BLaER1 treated with 17β-estradiol and CSF1 and Interleukin-3, amounts not matched to agents 10 nM and 100 nM (cell line): ENCODE measurements around the gene SP6.

Experiments
- H3K27ac ChIP-seq, 11 experiments: shearing (Covaris generic); formaldehyde crosslinking; 2 replicates each; pipeline ENCODE4 v1.8.1; 2022
- H3K27me3 ChIP-seq, 11 experiments: shearing (Covaris generic); formaldehyde crosslinking; 2 replicates each; pipeline ENCODE4 v1.8.1; 2022
- H3K36me3 ChIP-seq, 11 experiments: shearing (Covaris generic); formaldehyde crosslinking; 2 replicates each; pipeline ENCODE4 v1.8.1; 2022
- H3K4me1 ChIP-seq, 10 experiments: shearing (Covaris generic); formaldehyde crosslinking; 2 replicates each; pipeline ENCODE4 v1.8.1; 2022
- H3K4me2 ChIP-seq, 11 experiments: shearing (Covaris generic); formaldehyde crosslinking; 2 replicates each; pipeline ENCODE4 v1.8.1; 2022
- H3K4me3 ChIP-seq, 10 experiments: shearing (Covaris generic); formaldehyde crosslinking; 2 replicates each; pipeline ENCODE4 v1.8.1; 2022
- H3K9ac ChIP-seq, 11 experiments: shearing (Covaris generic); formaldehyde crosslinking; 2 replicates each; pipeline ENCODE4 v1.8.1; 2022
- H3K9me3 ChIP-seq, 11 experiments: shearing (Covaris generic); formaldehyde crosslinking; replicated peaks in 1 of 11; 2 replicates each; pipeline ENCODE4 v1.8.1; 2022
- H4K20me1 ChIP-seq, 11 experiments: shearing (Covaris generic); formaldehyde crosslinking; 2 replicates each; pipeline ENCODE4 v1.8.1; 2022
- Cebpa-rat ChIP-seq, 11 experiments: shearing (Covaris generic); IDR thresholded peaks; 2 replicates each; pipeline ENCODE4 v1.8.1; 2022

Gene SP6

DNA sequence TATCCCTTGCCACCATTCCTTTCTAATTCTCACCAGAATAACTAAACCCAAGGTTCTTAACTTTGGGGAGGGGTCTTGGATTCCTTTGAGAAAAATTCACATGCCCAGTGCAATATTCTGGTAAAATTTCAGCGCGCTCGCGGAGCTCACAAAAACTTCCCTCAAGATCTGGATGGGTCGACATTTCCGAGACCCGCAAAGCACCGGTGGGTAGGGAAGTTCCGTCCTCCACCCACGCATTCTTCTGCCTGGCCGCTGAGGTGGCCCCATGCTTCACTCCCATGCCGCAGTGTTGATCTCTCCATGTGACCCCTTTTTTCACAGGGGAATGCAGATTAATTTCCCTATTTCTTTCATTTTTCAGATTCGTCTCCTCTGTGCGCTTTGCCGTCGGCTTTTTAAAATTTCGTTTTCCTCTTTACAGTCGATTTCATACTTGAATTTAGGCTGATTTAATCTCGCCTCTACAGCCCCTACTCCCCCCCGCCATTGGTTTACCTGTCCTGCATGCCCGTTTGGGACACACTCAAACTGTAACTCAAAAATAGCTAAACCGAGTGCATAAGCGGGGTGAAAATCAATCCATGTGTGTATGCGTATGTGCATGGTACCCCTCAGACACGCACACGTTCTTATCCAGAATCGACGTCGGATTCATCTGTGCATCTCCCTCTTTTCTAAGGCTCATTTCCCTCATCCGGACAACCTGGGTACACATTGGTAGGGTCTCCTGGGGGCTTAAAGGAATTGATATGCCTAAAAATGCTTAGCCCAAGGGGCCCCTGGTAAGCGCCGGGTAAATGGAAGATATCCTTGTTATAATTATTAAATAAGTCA is 1.4 kb upstream of the SP6 start:
- Histone ChIP-seq H3K27ac (no peak overlapping the region), H3K4me3 (no peak overlapping the region), H3K27me3 (peaks cover 87 to 100% (median 100%) of the 10 kb centered on the region in 11 experiments), H3K9ac (no peak overlapping the region), H4K20me1 (peaks cover 0 to 34% (median 14%) of the 10 kb centered on the region in 11 experiments; a peak in 11 of 22 replicates), H3K4me1 (peaks cover 0 to 35% (median 0%) of the 10 kb centered on the region in 10 experiments; a peak in 7 of 20 replicates), H3K4me2 (peak overlapping the region in 3 of 11 experiments; percentile 25 to 61 (median 29); a peak in 6 of 22 replicates), H3K9me3 (no peaks in the 10 kb centered on the region), H3K36me3 (no peaks in the 10 kb centered on the region)
- TF ChIP-seq Cebpa-rat (IDR thresholded peaks at IDR 0.05): no peak

DNA sequence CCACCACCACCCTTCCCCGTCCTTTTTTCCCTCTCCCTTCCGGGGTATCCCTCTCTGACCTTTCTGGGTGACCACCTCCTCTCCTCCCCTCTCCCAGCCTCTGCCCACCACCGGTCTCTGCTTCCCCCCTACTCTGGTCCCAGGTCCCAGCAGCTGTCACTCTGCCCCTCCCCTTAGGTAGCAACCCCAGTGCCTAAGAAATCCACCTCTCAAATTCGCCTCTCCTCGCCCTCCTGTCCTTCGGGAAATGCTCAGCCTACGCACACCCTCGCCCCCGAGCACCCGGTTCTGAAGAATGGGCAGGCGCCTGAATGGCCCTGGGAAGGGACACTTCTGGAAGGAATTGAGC is 775 bp upstream of the SP6 start:
- no peak overlapping the region for H3K27ac ChIP-seq
- H4K20me1 ChIP-seq: peaks cover 0 to 36% (median 19%) of the 10 kb centered on the region in 11 experiments; a peak in 12 of 22 replicates
- H3K4me1 ChIP-seq: peaks cover 0 to 29% (median 0%) of the 10 kb centered on the region in 10 experiments; a peak in 6 of 20 replicates
- peak overlapping the region in 3 of 11 experiments; percentile 25 to 61 (median 29); a peak in 6 of 22 replicates for H3K4me2 ChIP-seq
- no peak overlapping the region for H3K9ac ChIP-seq
- no peak overlapping the region for H3K4me3 ChIP-seq
- H3K36me3 ChIP-seq: no peaks in the 10 kb centered on the region
- no peak for TF ChIP-seq Cebpa-rat (IDR thresholded peaks at IDR 0.05)
- no peaks in the 10 kb centered on the region for H3K9me3 ChIP-seq
- peaks cover 93 to 100% (median 100%) of the 10 kb centered on the region in 11 experiments for H3K27me3 ChIP-seq

DNA sequence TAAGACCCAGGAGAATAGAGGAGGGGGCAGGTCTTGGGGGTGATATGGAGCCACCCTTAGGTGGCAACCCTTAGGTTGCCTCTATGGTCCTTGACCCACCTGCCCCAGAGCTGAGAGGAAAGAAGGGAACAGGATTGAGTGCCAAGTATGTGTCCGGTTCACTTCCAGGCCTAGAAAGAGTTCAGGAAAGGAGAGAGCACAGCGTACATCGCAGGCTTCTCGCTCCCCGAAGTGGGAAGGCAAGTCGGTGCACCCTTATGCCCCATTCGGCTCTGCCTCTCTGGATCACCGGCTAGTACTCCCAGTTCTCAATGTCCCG is 631 bp downstream of the SP6 start:
- Histone ChIP-seq H3K27ac (no peak overlapping the region), H3K9ac (no peak overlapping the region)
- no peak for TF ChIP-seq Cebpa-rat (IDR thresholded peaks at IDR 0.05)

DNA sequence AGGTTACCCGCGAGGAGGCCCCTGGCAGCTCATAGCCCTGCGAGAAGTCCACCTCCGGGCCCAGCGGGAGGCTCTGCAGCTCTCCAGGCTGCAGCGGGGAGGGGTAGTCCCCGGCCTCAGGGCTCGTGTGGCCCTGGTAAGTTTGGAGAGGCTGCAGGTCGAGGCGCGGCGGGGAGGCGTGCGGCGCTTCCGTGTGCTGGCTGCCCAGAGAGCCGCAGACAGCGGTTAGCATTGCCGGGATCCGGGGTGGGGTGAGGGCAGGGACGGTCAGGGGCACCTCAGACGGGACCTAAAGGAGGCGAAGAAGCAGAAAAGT is 2.8 kb downstream of the SP6 start:
- Histone ChIP-seq H3K27ac (no peak overlapping the region), H4K20me1 (peaks cover 0 to 49% (median 15%) of the 10 kb centered on the region in 11 experiments; a peak in 12 of 22 replicates), H3K27me3 (peaks cover 91 to 99% (median 97%) of the 10 kb centered on the region in 11 experiments), H3K4me2 (no peak overlapping the region), H3K4me3 (no peak overlapping the region), H3K36me3 (no peaks in the 10 kb centered on the region), H3K9ac (no peak overlapping the region), H3K4me1 (peaks cover 0 to 16% (median 5%) of the 10 kb centered on the region in 10 experiments; a peak in 12 of 20 replicates), H3K9me3 (no peaks in the 10 kb centered on the region)
- TF ChIP-seq Cebpa-rat (IDR thresholded peaks at IDR 0.05): no peak

More for the DNA sequence above, 631 bp downstream of the SP6 start:
- Histone ChIP-seq H3K4me1 (peaks cover 0 to 15% (median 0%) of the 10 kb centered on the region in 10 experiments; a peak in 6 of 20 replicates), H3K27me3 (peaks cover 100% of the 10 kb centered on the region in 11 experiments), H3K9me3 (no peaks in the 10 kb centered on the region), H3K4me2 (no peak overlapping the region), H3K4me3 (no peak overlapping the region), H3K36me3 (no peaks in the 10 kb centered on the region), H4K20me1 (peaks cover 0 to 48% (median 18%) of the 10 kb centered on the region in 11 experiments; a peak in 12 of 22 replicates)

DNA sequence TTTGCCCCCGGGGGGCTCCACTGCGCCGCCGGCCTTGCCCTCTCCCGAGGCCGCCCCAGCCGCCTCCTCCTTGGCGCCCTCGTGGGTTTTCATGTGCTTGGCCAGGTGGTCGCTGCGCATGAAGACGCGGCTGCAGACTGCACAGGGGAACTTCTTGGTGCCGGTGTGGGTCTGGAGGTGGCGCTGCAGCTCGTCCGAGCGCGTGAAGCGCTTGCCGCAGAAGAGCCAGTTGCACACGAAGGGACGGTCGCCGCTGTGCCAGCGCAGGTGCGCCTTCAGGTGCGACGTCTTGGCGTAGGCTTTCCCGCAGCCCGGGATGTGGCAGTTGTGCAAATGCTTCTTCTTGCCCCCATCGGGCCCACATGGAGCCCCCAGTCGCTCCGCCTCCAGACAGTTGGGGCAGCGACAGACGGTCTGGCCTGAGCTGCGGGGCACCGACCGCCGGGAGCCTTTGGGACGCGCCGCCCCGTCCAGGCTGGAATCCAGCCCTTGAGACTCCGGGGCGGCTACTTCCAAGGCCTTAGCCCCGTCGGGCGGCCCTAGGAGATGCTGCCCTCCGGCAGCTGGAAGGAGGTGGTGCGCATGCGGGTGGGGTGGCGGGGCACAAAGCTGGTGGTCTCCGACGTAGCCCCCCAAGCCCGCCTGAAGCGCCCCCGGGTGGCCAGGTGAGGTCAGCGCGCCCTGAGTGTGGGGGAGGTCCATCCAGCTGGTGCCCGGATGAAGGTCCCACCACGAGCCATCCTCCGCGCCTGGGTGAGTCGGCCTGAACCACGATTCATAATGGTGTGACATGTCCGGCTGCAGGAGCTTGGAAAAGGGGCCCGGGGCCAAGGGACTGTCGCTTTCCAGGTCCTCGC is 3.4 kb downstream of the SP6 start:
- no peak for TF ChIP-seq Cebpa-rat (IDR thresholded peaks at IDR 0.05)
- Histone ChIP-seq H4K20me1 (peaks cover 0 to 49% (median 15%) of the 10 kb centered on the region in 11 experiments; a peak in 12 of 22 replicates), H3K4me2 (peak overlapping the region in 1 of 11 experiments; percentile 33; a peak in 1 of 22 replicates), H3K9ac (no peak overlapping the region), H3K4me1 (peaks cover 0 to 16% (median 5%) of the 10 kb centered on the region in 10 experiments; a peak in 13 of 20 replicates), H3K27ac (no peak overlapping the region), H3K9me3 (no peaks in the 10 kb centered on the region), H3K4me3 (no peak overlapping the region), H3K36me3 (no peaks in the 10 kb centered on the region), H3K27me3 (peaks cover 86 to 93% (median 91%) of the 10 kb centered on the region in 11 experiments)

DNA sequence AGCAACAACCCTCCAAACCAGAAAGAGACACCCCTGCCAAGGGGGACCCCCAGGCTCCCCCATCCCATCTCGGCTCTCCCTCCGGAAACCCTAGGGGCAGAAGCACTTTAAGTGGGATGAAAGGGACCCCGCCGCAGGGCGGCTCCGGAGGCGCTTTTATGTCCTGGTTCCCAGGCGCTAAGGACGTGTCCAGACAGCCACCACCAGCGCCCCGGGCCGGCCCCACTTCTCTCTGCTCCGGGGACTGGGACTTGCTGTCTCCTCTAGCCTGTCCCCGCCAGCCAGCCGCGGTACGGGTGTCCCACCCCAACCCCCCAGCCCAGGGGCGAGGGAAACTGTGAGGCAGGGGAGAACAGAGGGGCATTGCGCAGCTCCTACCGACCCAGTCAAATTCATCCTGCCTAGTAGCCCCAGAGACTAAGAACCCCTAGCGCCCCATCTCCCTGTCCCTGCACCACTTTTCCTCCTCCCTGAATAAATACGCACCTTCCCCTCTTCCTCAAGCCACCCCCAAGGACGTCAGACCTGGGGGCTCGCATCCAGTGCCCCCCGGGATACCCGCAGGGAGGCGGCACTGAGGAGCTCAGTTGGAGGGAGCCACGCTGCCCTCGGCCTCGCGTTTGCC is 4.1 kb downstream of the SP6 start:
- peaks cover 2 to 15% (median 6%) of the 10 kb centered on the region in 10 experiments; a peak in 18 of 20 replicates for H3K4me1 ChIP-seq
- peak overlapping the region in 1 of 11 experiments; percentile 33; a peak in 1 of 22 replicates for H3K4me2 ChIP-seq
- no peaks in the 10 kb centered on the region for H3K9me3 ChIP-seq
- H3K9ac ChIP-seq: no peak overlapping the region
- H4K20me1 ChIP-seq: peaks cover 0 to 49% (median 15%) of the 10 kb centered on the region in 11 experiments; a peak in 12 of 22 replicates
- no peak for TF ChIP-seq Cebpa-rat (IDR thresholded peaks at IDR 0.05)
- H3K36me3 ChIP-seq: no peaks in the 10 kb centered on the region
- H3K27ac ChIP-seq: no peak overlapping the region
- peaks cover 78 to 86% (median 83%) of the 10 kb centered on the region in 11 experiments for H3K27me3 ChIP-seq
- no peak overlapping the region for H3K4me3 ChIP-seq

DNA sequence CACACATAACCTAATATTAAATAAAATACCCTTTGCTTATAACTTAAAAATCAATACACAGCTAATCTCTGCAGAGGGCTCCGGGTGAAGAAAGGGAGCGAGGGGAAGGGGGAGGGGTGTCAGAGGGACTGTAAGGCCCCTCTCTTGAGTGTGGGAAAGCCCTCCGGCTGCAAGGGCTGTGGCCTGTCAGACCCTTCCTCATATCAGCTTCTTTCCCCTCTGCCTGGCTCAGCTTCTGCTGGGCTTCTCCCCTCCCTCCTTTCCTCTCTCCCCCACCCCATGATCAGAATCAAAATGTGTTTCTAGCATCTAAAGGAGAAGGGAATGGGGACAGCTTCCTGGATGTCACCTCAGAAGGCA is 5.3 kb downstream of the SP6 start:
- no peaks in the 10 kb centered on the region for H3K9me3 ChIP-seq
- no peak overlapping the region for H3K27ac ChIP-seq
- no peaks in the 10 kb centered on the region for H3K36me3 ChIP-seq
- H3K4me3 ChIP-seq: no peak overlapping the region
- TF ChIP-seq Cebpa-rat (IDR thresholded peaks at IDR 0.05): no peak
- H3K27me3 ChIP-seq: peaks cover 67 to 75% (median 72%) of the 10 kb centered on the region in 11 experiments
- H3K4me2 ChIP-seq: no peak overlapping the region
- H3K4me1 ChIP-seq: peaks cover 4 to 22% (median 11%) of the 10 kb centered on the region in 10 experiments; a peak in 16 of 20 replicates
- no peak overlapping the region for H3K9ac ChIP-seq
- peaks cover 0 to 46% (median 13%) of the 10 kb centered on the region in 11 experiments; a peak in 11 of 22 replicates for H4K20me1 ChIP-seq

DNA sequence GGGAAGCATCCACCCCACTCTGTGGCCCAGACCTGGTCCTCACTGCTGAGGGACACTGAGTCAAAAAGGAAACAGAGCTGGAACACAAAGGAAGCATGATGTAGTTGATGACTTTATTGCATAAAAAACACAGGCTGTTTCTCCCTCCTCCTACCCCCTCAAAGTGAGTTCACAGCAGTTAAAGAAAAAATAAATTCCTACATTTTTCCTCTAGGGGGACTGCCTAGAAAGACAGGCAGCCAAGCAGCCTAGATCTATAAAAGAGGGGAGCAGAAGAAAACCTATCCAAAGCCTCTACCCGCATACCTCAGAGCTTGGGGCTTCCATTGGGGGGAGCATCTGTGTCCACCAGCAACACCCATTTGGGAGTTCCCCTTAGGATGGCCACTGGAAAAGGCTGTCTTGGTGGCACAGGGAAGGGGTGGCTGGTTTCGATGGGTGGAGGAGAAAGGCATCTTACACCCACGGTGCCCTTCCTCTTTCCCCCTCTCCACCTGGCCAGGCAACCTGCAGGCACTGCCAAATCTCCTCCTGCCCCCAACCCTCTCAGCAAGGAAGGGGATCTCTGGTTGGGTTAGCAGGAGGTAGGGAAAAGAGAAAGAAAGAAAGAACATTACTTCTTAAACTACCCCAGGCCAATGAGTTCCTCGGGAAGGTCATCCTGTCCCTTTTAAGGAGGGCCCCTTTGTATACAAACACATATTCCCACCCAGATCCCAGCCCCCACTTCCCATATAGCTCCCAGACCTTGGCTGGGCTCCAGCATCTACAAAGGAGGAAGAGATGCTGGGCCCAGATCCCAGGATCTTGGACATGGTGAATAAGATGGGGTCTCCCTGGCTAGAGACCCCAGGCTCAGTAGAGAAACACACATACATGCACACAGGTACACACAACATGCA is 5.9 kb downstream of the SP6 start:
- peaks cover 61 to 68% (median 66%) of the 10 kb centered on the region in 11 experiments for H3K27me3 ChIP-seq
- H3K4me3 ChIP-seq: no peak overlapping the region
- H3K4me1 ChIP-seq: peaks cover 10 to 28% (median 16%) of the 10 kb centered on the region in 10 experiments

More for the DNA sequence above, 5.9 kb downstream of the SP6 start:
- peaks cover 0 to 40% (median 10%) of the 10 kb centered on the region in 11 experiments; a peak in 11 of 22 replicates for H4K20me1 ChIP-seq
- no peaks in the 10 kb centered on the region for H3K9me3 ChIP-seq
- H3K27ac ChIP-seq: no peak overlapping the region
- no peak overlapping the region for H3K4me2 ChIP-seq
- H3K36me3 ChIP-seq: no peaks in the 10 kb centered on the region
- TF ChIP-seq Cebpa-rat (IDR thresholded peaks at IDR 0.05): no peak
- H3K9ac ChIP-seq: no peak overlapping the region
